DMS153 treated with DMSO at 0.1 percent for 48 hours (cell line): ENCODE results near the gene ADAM19.

Experiments used
- DNase-seq: peaks from one replicate; lab custom pipeline; 2025; ENCODE audit not compliant: unreplicated experiment; lab: John Stamatoyannopoulos, UW

The ADAM19 gene

DNA sequence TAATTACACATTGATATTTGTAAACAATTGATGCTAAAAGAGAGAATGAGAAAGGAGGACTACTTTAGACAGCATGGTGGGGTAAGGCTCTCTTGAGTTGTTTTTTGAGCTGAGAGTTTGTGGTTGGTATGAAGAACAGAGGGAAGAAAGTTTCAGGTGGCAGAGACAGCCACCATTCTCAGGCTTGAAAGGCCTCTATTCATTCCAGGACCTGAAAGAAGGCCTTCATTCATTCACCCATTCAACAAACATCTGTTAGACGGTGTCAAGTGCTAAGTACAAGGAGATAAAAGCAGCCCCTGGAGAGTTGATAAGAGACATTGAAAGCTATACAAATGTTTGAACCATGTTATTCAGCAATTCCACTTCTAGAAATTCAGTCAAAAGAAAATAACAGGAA, 21.7 kb upstream of the ADAM19 start:
- no peak for DNase-seq

DNA sequence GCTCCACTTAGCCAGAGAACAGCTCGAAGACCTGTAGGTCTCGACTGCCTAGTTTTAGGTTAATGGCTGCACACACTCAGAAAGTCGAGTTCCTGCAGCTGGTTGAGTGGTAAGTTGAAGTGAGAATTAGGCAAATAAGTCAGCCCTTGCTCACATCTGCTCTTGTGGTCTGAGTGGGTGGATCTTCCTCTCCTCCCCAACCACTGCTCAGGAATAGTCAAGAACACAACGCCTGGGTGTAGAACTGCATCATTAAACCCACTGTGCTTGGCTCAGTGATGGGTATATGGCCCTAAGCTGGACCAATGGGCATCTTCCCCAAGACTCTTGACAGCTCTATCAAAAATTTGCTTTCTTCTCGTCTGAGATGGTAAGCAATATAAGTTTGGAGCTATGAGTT, 20.9 kb upstream of the ADAM19 start:
- DNase-seq = no peak

- DNase-seq = no peak
Observed at GRCh38 chr5:157594675-157595459, 19.3 kb upstream of the ADAM19 start.

DNA sequence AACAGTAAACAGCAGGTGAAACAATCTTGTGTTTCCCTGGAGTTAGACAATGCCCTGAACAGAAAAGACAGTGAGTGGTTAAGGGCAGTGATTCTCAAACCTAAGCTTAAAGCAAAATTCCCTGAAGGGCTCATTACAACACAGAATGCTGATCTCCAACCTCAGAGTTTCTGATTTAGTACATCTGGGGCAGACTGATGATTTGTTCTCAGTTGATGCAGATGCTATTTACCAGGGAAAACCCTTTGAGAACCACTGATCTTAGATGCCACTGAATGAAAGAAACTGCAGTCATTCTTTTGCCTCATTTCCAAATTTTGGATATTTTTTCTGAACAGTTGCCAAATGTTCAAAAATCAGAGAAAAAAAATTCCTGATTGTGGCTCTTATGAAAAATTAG, 18.7 kb upstream of the ADAM19 start:
- no peak for DNase-seq

- DNase-seq = no peak
Observed at GRCh38 chr5:157593052-157593757, 17.6 kb upstream of the ADAM19 start.

DNA sequence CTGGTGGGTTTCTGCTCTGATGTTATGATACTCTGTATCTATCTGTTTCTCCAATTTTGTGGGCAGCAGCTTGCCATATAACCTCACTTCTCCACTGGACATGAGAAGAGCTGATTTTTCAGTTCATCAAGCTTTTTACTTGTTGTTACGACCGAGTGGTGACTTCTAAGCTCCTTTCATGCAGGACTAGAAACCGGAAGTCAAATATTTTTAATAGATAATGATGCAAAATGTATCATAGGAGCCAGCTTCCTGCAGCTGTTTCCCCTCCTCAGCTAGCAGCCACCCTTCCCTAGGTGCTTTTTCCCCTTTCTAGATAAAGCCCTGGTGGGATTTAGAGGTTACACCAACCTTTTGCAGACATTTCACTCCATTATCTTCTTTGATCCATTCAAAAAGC, 17.0 kb upstream of the ADAM19 start:
- DNase-seq = no peak

GRCh38 chr5:157590478-157590877, 14.9 kb upstream of the ADAM19 start:
- DNase-seq = no peak

- DNase-seq = no peak
Observed at GRCh38 chr5:157584628-157585027, 9.1 kb upstream of the ADAM19 start.

DNA sequence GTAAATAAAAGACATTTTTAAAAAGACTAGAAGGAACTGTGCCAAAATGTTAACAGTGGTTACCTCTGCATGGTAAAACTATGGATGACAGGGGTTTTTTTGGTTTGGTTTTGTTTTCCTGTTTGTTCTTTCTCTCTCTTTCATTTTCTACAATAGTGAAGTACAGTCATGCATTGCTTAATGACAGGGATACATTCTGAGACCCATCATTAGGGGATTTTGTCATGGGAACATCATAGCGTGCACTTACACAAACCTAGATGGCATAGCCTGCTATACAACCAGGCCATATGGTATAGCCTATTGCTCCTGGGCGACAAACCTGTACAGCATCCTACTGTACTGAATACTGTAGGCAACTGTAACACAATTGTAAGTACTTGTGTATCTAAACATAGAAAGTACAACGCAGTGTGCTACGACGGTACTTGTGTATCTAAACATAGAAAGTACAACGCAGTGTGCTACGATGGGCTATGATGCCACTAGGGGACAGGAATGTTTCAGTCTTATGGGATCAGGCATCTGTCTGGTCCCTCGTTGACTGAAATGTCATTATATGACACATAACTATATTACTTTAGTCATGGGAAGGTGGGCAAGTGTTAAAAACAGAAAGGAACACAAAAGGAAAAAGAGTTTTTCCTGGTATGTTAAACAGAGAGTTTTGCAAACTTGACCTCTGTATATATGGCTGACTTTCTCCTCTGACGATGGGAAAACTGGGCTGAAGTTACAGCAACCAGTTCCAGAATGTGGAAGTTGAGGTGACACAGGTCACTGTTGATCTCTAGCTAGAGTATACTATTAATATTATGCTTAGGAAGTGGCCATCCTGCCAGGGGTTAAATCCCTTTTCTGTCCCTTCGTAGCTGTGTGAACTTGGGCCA, 7.4 kb upstream of the ADAM19 start:
- no peak for DNase-seq

DNA sequence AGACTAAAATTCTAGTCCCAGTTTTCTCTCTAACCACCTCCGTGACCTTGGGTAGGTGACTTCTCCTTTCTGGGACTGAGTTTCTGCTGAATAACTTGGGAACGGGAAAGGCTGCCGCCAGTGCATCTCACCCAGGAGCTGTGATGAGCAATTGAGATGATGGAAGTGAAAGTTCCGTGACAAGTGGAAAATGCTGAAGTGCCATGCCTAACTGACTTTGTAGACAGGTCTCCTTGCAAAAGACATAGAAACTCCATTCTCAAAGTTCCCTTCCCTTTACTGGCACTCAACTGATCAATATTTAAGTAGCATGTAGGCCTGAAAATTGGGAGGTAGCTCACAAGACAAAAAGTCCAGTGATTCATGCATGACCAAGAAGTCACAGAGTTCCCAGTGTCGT, 6.3 kb upstream of the ADAM19 start:
- no peak for DNase-seq

DNA sequence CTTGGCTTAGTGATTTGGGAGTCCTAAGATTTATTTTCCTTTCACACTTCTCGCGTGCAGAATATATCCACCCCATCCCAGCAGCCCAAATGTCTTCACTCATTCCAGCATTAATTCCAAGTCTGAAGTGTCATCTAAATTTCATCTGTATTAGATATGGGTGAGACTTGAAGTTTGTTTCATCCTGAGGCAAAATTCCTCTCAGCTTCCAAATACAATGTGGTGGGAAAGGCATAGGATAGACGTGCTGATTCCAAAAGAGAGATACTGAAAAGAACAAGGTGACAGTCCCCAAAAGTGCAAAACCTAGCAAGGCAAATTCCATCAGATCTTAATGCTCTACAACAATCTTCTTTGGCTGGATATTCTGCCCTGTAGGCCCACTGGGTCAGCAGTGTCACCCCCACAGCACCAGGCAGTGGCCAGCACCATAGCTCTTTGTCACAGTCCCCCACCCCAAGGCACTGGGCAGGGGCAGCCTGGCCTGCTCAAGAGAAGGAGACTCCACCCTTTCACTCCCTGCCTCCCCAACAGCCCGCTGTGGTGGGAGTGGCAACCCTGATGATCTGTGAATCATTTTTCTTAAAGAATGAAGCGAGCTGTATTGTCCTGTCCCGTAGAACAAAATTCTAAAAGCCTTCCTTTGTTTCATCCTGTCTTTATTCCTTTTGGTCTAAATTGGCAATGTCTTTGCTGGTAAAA, 2.7 kb upstream of the ADAM19 start:
- DNase-seq = no peak

- no peak for DNase-seq
Observed at GRCh38 chr5:157576678-157577077, 1.1 kb upstream of the ADAM19 start.

- no peak for DNase-seq
Observed at GRCh38 chr5:157574456-157575380, 857 bp downstream of the ADAM19 start.

DNA sequence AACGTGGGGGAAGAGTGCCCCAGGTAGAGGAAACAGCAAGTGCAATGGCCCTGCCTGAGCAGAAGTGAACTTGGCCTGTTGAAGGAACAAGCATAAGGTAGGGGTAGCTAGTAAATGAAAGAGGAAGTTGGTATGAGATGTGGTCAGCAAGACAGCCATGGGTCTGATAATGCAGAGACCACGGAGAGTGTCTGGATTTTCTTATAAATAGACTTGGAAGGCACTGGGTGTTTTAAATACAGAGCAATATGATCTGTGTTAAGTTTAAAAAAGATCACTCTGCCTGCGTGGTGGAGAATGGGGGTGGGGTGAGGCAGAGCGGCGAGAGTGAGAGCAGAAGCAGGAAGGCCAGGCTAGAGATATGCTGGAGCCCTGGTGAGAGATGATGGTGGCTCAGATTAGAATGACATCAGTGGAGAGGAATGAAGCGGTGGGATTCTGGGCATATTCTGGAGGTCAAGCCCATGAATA, 4.2 kb downstream of the ADAM19 start:
- no peak for DNase-seq

GRCh38 chr5:157570531-157571200, 4.9 kb downstream of the ADAM19 start:
- no peak for DNase-seq

DNA sequence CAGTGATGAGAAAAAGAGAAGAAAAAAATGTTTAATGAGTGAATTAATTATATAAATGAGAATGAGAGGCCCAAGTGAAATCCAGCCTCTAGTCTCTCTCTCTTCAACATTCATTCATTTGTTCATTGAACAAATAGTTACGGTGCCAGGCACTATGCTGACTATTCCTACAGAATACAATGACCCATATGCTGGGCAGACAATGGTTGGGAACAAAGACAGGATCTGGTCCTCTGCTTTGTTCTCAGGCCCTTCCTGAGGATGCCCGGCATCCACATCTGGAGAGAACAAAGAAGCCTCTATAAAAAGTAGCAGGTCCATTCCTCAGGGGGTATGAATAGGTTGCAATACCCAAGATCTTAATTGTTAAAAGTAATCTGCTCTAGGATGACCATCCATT, 6.9 kb downstream of the ADAM19 start:
- no peak for DNase-seq

- DNase-seq = no peak
Observed at GRCh38 chr5:157568222-157568621, 7.4 kb downstream of the ADAM19 start.

DNA sequence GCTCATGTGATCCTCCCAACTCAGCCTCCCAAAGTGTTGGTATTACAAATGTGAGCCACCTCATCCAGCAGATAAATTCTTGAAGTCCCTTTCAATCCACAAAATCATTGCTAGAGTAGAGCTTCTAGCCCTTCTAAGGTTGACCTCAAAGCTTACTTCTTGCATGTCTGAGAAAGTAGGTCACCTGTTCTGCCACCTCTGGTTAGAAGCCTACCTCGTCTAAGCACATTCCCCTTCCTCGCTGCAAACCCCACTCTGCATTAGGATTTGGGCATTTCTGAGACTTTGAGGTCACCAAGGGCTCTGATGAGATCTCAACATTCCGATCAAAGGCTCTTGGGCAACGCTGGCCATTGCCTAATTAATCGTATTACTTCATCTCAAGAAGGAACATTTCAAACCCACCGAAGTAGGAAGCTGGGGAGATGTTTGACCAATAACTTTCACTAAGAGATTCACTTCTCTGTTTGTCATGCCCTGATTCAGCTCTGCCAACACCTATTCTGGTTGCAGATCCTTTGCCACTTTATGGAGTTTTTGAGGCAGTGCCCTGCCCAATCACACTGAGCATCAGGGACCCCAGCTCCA, 8.6 kb downstream of the ADAM19 start:
- DNase-seq = no peak
